ENCODE measurements around the gene HSPE1. TPM values are rescaled to one million over a fixed set of nuclear protein-coding genes. Genes with fewer than 3 reads are reported as not detected.

HSPE1 gene
- total and polyA plus RNA-seq, 2 of the 8 experiments (the other 6 are each of a cell fraction or from before 2014, with no cell fraction given) = 206 to 377 TPM

GRCh38 chr2:197504000-197504399, 3.8 kb downstream of the HSPE1 start (continued):
- TF ChIP-seq CHD7 (IDR thresholded peaks at IDR 0.05; ENCODE audit: insufficient replicate concordance, low read length) (no peak), JUND (IDR thresholded peaks at IDR 0.05; ENCODE audit: low read length) (no peak), USF2 (IDR thresholded peaks at IDR 0.05; ENCODE audit: low read length) (no peak), TBP (IDR thresholded peaks at IDR 0.05; ENCODE audit: low read depth, low read length) (no peak)
